ENCODE measurements around the gene ZNF320. TPM values are rescaled to one million over a fixed set of nuclear protein-coding genes. Genes with fewer than 3 reads are reported as not detected.

Gene ZNF320
- total and polyA plus RNA-seq, 9 of the 15 experiments (the other 6 are each of a cell fraction or from before 2014, with no cell fraction given), result 5.4 to 25.6 (median 11.7) TPM

DNA sequence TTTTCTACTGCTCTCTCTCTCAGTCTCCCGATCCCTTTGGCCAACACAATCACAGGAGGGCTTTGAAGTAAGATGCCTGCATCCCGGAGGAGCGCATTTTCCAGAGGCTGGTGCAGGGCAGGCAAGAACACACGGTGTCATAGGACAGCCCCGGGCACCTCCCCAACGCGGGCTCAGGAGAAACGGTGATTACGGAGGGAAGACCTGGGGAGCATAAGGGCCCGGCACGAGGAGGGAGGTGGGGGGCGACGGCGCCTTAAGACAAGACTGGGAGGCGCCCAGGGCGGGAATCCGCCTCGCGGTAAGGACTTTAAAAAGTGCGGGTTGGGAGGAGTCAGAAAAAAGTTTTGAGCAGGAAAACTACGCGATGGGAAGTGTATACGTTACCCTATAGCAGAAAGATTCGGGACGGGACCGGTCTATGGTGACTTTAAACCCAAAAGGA lies 44.5 kb upstream of the ZNF320 start (continued):
- TF ChIP-seq, protein P1, sequence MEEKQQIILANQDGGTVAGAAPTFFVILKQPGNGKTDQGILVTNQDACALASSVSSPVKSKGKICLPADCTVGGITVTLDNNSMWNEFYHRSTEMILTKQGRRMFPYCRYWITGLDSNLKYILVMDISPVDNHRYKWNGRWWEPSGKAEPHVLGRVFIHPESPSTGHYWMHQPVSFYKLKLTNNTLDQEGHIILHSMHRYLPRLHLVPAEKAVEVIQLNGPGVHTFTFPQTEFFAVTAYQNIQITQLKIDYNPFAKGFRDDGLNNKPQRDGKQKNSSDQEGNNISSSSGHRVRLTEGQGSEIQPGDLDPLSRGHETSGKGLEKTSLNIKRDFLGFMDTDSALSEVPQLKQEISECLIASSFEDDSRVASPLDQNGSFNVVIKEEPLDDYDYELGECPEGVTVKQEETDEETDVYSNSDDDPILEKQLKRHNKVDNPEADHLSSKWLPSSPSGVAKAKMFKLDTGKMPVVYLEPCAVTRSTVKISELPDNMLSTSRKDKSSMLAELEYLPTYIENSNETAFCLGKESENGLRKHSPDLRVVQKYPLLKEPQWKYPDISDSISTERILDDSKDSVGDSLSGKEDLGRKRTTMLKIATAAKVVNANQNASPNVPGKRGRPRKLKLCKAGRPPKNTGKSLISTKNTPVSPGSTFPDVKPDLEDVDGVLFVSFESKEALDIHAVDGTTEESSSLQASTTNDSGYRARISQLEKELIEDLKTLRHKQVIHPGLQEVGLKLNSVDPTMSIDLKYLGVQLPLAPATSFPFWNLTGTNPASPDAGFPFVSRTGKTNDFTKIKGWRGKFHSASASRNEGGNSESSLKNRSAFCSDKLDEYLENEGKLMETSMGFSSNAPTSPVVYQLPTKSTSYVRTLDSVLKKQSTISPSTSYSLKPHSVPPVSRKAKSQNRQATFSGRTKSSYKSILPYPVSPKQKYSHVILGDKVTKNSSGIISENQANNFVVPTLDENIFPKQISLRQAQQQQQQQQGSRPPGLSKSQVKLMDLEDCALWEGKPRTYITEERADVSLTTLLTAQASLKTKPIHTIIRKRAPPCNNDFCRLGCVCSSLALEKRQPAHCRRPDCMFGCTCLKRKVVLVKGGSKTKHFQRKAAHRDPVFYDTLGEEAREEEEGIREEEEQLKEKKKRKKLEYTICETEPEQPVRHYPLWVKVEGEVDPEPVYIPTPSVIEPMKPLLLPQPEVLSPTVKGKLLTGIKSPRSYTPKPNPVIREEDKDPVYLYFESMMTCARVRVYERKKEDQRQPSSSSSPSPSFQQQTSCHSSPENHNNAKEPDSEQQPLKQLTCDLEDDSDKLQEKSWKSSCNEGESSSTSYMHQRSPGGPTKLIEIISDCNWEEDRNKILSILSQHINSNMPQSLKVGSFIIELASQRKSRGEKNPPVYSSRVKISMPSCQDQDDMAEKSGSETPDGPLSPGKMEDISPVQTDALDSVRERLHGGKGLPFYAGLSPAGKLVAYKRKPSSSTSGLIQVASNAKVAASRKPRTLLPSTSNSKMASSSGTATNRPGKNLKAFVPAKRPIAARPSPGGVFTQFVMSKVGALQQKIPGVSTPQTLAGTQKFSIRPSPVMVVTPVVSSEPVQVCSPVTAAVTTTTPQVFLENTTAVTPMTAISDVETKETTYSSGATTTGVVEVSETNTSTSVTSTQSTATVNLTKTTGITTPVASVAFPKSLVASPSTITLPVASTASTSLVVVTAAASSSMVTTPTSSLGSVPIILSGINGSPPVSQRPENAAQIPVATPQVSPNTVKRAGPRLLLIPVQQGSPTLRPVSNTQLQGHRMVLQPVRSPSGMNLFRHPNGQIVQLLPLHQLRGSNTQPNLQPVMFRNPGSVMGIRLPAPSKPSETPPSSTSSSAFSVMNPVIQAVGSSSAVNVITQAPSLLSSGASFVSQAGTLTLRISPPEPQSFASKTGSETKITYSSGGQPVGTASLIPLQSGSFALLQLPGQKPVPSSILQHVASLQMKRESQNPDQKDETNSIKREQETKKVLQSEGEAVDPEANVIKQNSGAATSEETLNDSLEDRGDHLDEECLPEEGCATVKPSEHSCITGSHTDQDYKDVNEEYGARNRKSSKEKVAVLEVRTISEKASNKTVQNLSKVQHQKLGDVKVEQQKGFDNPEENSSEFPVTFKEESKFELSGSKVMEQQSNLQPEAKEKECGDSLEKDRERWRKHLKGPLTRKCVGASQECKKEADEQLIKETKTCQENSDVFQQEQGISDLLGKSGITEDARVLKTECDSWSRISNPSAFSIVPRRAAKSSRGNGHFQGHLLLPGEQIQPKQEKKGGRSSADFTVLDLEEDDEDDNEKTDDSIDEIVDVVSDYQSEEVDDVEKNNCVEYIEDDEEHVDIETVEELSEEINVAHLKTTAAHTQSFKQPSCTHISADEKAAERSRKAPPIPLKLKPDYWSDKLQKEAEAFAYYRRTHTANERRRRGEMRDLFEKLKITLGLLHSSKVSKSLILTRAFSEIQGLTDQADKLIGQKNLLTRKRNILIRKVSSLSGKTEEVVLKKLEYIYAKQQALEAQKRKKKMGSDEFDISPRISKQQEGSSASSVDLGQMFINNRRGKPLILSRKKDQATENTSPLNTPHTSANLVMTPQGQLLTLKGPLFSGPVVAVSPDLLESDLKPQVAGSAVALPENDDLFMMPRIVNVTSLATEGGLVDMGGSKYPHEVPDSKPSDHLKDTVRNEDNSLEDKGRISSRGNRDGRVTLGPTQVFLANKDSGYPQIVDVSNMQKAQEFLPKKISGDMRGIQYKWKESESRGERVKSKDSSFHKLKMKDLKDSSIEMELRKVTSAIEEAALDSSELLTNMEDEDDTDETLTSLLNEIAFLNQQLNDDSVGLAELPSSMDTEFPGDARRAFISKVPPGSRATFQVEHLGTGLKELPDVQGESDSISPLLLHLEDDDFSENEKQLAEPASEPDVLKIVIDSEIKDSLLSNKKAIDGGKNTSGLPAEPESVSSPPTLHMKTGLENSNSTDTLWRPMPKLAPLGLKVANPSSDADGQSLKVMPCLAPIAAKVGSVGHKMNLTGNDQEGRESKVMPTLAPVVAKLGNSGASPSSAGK (IDR thresholded peaks at IDR 0.05), result peak; percentile 74
- TF ChIP-seq ZNF707 (CRISPR knock-in tag; conservative IDR thresholded peaks at IDR 0.05), result no peak
- TF ChIP-seq, protein P2, sequence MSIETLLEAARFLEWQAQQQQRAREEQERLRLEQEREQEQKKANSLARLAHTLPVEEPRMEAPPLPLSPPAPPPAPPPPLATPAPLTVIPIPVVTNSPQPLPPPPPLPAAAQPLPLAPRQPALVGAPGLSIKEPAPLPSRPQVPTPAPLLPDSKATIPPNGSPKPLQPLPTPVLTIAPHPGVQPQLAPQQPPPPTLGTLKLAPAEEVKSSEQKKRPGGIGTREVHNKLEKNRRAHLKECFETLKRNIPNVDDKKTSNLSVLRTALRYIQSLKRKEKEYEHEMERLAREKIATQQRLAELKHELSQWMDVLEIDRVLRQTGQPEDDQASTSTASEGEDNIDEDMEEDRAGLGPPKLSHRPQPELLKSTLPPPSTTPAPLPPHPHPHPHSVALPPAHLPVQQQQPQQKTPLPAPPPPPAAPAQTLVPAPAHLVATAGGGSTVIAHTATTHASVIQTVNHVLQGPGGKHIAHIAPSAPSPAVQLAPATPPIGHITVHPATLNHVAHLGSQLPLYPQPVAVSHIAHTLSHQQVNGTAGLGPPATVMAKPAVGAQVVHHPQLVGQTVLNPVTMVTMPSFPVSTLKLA (conservative IDR thresholded peaks at IDR 0.05), result 0 out of 4 replicates have a peak, but pooled peaks of 1 of the 2 experiments have one; percentile 7
- TF ChIP-seq BRD9 (IDR thresholded peaks at IDR 0.05; ENCODE audit: low read depth, partially characterized antibody), result peak; percentile 2
- TF ChIP-seq KAT7 (CRISPR knock-in tag; IDR thresholded peaks at IDR 0.05; ENCODE audit: borderline replicate concordance), result 0 out of 2 replicates have a peak, but pooled peaks have one; percentile 34
- TF ChIP-seq HNRNPLL (IDR thresholded peaks at IDR 0.05; ENCODE audit: low read depth, low read length, poor library complexity, severe bottlenecking), result peak; percentile 34
- TF ChIP-seq SIN3A (IDR thresholded peaks at IDR 0.05; ENCODE audit: borderline replicate concordance in 2 of 2, control insufficient read depth in 1 of 2, low read depth in 2 of 2, low read length in 2 of 2), result 0 out of 4 replicates have a peak, but pooled peaks of 1 of the 2 experiments have one; percentile 23
- TF ChIP-seq SMARCA4 (IDR thresholded peaks at IDR 0.05), result no peak

Measured in K562 (cell line).